H9 (cell line): Measurements from ENCODE around the gene AMER3. TPM values are rescaled to one million over a fixed set of nuclear protein-coding genes. Genes with fewer than 3 reads are reported as not detected.

ENCODE experiments used
- DNase-seq: peaks from one replicate; pipeline ENCODE4 v3.0.0-alpha.2; 2017
- H2AFZ ChIP-seq: one replicate; pipeline ENCODE4 v1.6.1; 2013; ENCODE audit warnings: mild to moderate bottlenecking, low read length, control low read depth, moderate library complexity
- H2AK5ac ChIP-seq: 2 replicates; pipeline ENCODE4 v1.6.1; 2013; ENCODE audit warnings: low read length, control low read depth, mixed read lengths; ENCODE audit not compliant: insufficient read length
- H2BK120ac ChIP-seq: one replicate; pipeline ENCODE4 v1.6.1; 2013; ENCODE audit warnings: low read depth, mild to moderate bottlenecking, low read length, control low read depth, inconsistent platforms; ENCODE audit not compliant: poor library complexity, severe bottlenecking
- H2BK12ac ChIP-seq: 2 replicates; pipeline ENCODE4 v1.6.1; 2013; ENCODE audit warnings: low read length, control low read depth, mixed read lengths, low read depth; ENCODE audit not compliant: insufficient read length
- H2BK15ac ChIP-seq: 2 replicates; pipeline ENCODE4 v1.6.1; 2013; ENCODE audit warnings: low read depth, low read length, control low read depth
- H2BK20ac ChIP-seq: one replicate; pipeline ENCODE4 v1.6.1; 2013; ENCODE audit warnings: low read depth, mild to moderate bottlenecking, low read length, control low read depth, inconsistent platforms; ENCODE audit not compliant: poor library complexity, severe bottlenecking
- H2BK5ac ChIP-seq: 2 replicates; pipeline ENCODE4 v1.6.1; 2013; ENCODE audit warnings: low read length, control low read depth, mixed read lengths; ENCODE audit not compliant: insufficient read length
- H3K14ac ChIP-seq: 2 replicates; pipeline ENCODE4 v1.6.1; 2013; ENCODE audit warnings: low read length, control low read depth; ENCODE audit not compliant: insufficient read depth
- H3K18ac ChIP-seq: 2 replicates; pipeline ENCODE4 v1.6.1; 2013; ENCODE audit warnings: low read depth, mild to moderate bottlenecking, mixed read lengths, low read length, control low read depth; ENCODE audit not compliant: insufficient read length
- H3K23ac ChIP-seq: 2 replicates; pipeline ENCODE4 v1.6.1; 2013; ENCODE audit warnings: low read length, control low read depth, mixed read lengths, low read depth; ENCODE audit not compliant: insufficient read length
- H3K23me2 ChIP-seq: 2 replicates; pipeline ENCODE4 v1.6.1; 2013; ENCODE audit warnings: low read depth, mild to moderate bottlenecking, mixed read lengths, low read length, control low read depth; ENCODE audit not compliant: insufficient read length, poor library complexity, severe bottlenecking
- H3K27ac ChIP-seq: 2 replicates; pipeline ENCODE4 v1.5.1; 2013; ENCODE audit warnings: low read length, control low read depth, mixed read lengths, low read depth; ENCODE audit not compliant: insufficient read length
- H3K27me3 ChIP-seq: 2 replicates; pipeline ENCODE4 v1.6.1; 2013; ENCODE audit warnings: low read length, control low read depth, inconsistent platforms; ENCODE audit not compliant: insufficient read depth
- H3K4ac ChIP-seq: 2 replicates; pipeline ENCODE4 v1.6.1; 2013; ENCODE audit warnings: low read depth, mild to moderate bottlenecking, control low read depth, inconsistent platforms, low read length, moderate library complexity
- H3K4me1 ChIP-seq: 2 replicates; pipeline ENCODE4 v1.6.1; 2013; ENCODE audit warnings: low read length, control low read depth, inconsistent platforms; ENCODE audit not compliant: insufficient read depth
- H3K4me2 ChIP-seq: 2 replicates; pipeline ENCODE4 v1.6.1; 2013; ENCODE audit warnings: low read length, control low read depth, mixed read lengths; ENCODE audit not compliant: insufficient read length, insufficient read depth
- H3K56ac ChIP-seq: 2 replicates; pipeline ENCODE4 v1.6.1; 2013; ENCODE audit warnings: low read depth, mild to moderate bottlenecking, mixed read lengths, low read length, control low read depth; ENCODE audit not compliant: insufficient read length
- H3K79me1 ChIP-seq: 2 replicates; pipeline ENCODE4 v1.6.1; 2013; ENCODE audit warnings: low read depth, mild to moderate bottlenecking, moderate library complexity, low read length, control low read depth, inconsistent platforms; ENCODE audit not compliant: insufficient read depth, poor library complexity, severe bottlenecking
- H3K79me2 ChIP-seq: 2 replicates; pipeline ENCODE4 v1.6.1; 2013; ENCODE audit warnings: low read length, control low read depth, inconsistent platforms; ENCODE audit not compliant: insufficient read depth
- H3K9ac ChIP-seq: 2 replicates; pipeline ENCODE4 v1.6.1; 2013; ENCODE audit warnings: low read length, control low read depth, mixed read lengths; ENCODE audit not compliant: insufficient read length; ENCODE audit errors: extremely low read depth
- H3K9me3 ChIP-seq: one replicate; pipeline ENCODE4 v1.6.1; 2013; ENCODE audit warnings: low read depth, low read length, inconsistent platforms; ENCODE audit not compliant: control insufficient read depth
- H3T11ph ChIP-seq: one replicate; pipeline ENCODE4 v1.6.1; 2013; ENCODE audit warnings: mild to moderate bottlenecking, low read length, control low read depth, inconsistent platforms
- H4K20me1 ChIP-seq: one replicate; pipeline ENCODE4 v1.6.1; 2013; ENCODE audit not compliant: control insufficient read depth, insufficient read length, insufficient read depth
- H4K5ac ChIP-seq: 2 replicates; pipeline ENCODE4 v1.6.1; 2013; ENCODE audit warnings: low read depth, mild to moderate bottlenecking, mixed read lengths, low read length, control low read depth; ENCODE audit not compliant: insufficient read length
- H4K8ac ChIP-seq: replicated peaks from 2 replicates; pipeline ENCODE4 v1.6.1; 2013; ENCODE audit warnings: low read length, control low read depth, mixed read lengths, low read depth; ENCODE audit not compliant: insufficient read length
- H4K91ac ChIP-seq: 2 replicates; pipeline ENCODE4 v1.6.1; 2013; ENCODE audit warnings: low read depth, mild to moderate bottlenecking, moderate library complexity, mixed read lengths, low read length, control low read depth; ENCODE audit not compliant: insufficient read length
- H3K27ac Mint-ChIP-seq, 3 experiments: 2 replicates in 2 of 3; 3 replicates in 1 of 3; pipeline ENCODE4 v1.8.0; 2020 to 2021; ENCODE audit warnings: mixed read lengths in 3 of 3, mild to moderate bottlenecking in 1 of 3, moderate library complexity in 1 of 3
- H3K27me3 Mint-ChIP-seq: 2 replicates; pipeline ENCODE4 v1.8.0; 2021; ENCODE audit warnings: low read depth, mild to moderate bottlenecking, moderate library complexity, mixed read lengths
- H3K36me3 Mint-ChIP-seq, 3 experiments: 2 replicates in 2 of 3; 3 replicates in 1 of 3; pipeline ENCODE4 v1.8.0; 2020 to 2021; ENCODE audit warnings: low read depth in 3 of 3, mixed read lengths in 3 of 3; ENCODE audit not compliant: insufficient read depth in 1 of 3
- H3K4me1 Mint-ChIP-seq, 2 experiments: 2 replicates each; pipeline ENCODE4 v1.8.0; 2020; ENCODE audit warnings: mixed read lengths in 2 of 2
- H3K4me3 Mint-ChIP-seq, 2 experiments: 2 replicates in 1 of 2; 3 replicates in 1 of 2; pipeline ENCODE4 v1.8.0; 2020 to 2021; ENCODE audit warnings: mild to moderate bottlenecking in 2 of 2, mixed read lengths in 2 of 2, moderate library complexity in 1 of 2
- H3K9me3 Mint-ChIP-seq, 2 experiments: 2 replicates in 1 of 2; 3 replicates in 1 of 2; pipeline ENCODE4 v1.8.0; 2020; ENCODE audit warnings: mild to moderate bottlenecking in 2 of 2, mixed read lengths in 2 of 2, moderate library complexity in 1 of 2
- CTCF ChIP-seq: fragments of 200-600 bp; sonication (generic); conservative IDR thresholded peaks from 3 replicates; pipeline ENCODE4 v1.8.0; 2021; ENCODE audit warnings: antibody characterized with exemption, mild to moderate bottlenecking
- WGBS: extraction: QIAGEN DNeasy Blood & Tissue Kit; methylation state at CpG from one replicate; pipeline ENCODE4 v1.1.7; 2013; ENCODE audit warnings: missing lambda C conversion rate, low lambda C conversion rate, mixed read lengths; ENCODE audit not compliant: insufficient read length; ENCODE audit errors: extremely low coverage; 5-methylcytosine and 5-hydroxymethylcytosine counted together
- total RNA-seq: library from RNA; stranded (reverse); gene quantifications from 2 replicates; pipeline ENCODE4 v1.2.1, GENCODE V29; 2021

The AMER3 gene
- total RNA-seq, 1 experiment from 2014 or later, result 0.59 TPM

DNA sequence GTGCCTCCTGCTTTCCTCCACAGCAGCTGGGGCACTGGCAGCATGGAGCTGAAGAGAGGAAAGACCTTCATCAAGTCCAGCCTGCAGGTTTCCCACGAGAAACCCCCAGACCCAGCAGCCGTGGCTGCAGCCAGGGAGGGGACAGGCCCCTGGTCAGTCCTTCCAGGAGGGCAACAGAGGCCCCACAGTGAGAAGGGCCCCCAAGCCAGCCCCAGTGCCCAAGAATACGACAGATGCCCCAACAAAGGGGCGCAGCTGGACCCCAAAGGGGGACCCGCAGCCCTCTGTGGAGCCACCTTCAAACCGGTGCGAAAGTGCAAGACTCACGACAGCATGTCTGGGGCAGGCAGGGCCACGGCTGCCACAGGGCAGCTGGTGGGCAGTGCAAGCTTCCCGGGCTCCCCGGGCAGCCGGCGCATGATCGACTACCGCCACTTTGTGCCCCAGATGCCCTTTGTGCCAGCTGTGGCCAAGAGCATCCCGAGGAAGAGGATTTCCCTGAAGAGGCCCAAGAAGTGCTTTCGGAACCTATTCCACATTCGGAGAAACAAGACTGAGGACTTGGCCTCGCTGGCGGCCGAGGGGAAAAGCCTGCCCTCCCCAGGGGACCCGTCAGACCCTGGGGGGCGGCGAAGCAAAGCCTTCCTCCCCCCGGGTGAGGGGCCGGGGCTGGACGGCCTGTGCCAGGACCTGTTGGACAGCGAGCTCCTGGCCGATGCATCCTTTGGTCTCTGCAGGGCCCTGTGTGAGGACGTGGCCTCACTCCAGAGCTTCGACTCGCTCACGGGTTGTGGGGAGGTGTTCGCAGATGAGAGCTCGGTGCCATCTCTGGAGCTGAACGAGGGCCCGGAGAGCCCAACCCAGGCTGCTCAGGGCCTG, 6.9 kb downstream of the AMER3 start:
- Histone ChIP-seq H3K14ac (no peak overlapping the region), H3K56ac (no peak overlapping the region), H3K4ac (no peak overlapping the region), H2AFZ (no peak overlapping the region), H3K23ac (no peak overlapping the region), H2AK5ac (no peak overlapping the region), H3K27ac (no peak overlapping the region), H4K91ac (no peak overlapping the region), H3K4me1 (no peaks in the 10 kb centered on the region), H2BK12ac (no peak overlapping the region), H3K9ac (no peak overlapping the region), H3K4me2 (no peak overlapping the region), H2BK15ac (no peak overlapping the region), H2BK5ac (no peak overlapping the region), H3T11ph (no peak overlapping the region), H3K27me3 (no peaks in the 10 kb centered on the region; the same call in 1 of the 2 replicates), H3K23me2 (no peaks in the 10 kb centered on the region), H2BK20ac (no peak overlapping the region), H4K8ac (no peak overlapping the region), H4K20me1 (no peaks in the 10 kb centered on the region), H3K9me3 (no peaks in the 10 kb centered on the region), H4K5ac (no peak overlapping the region), H3K79me2 (no peaks in the 10 kb centered on the region), H3K18ac (no peak overlapping the region), H2BK120ac (no peak overlapping the region), H3K79me1 (no peaks in the 10 kb centered on the region)
- Mint-ChIP-seq H3K9me3 (no peaks in the 10 kb centered on the region), H3K36me3 (no peaks in the 10 kb centered on the region), H3K4me3 (no peak overlapping the region), H3K27ac (no peak overlapping the region; a peak in 1 of 7 replicates), H3K27me3 (peaks cover 26% of the 10 kb centered on the region), H3K4me1 (peaks cover 3 to 4% of the 10 kb centered on the region in 2 experiments)
- no peak for DNase-seq
- WGBS, result no CpG with 5 or more reads among the region's 37 CpGs
- no peak for TF ChIP-seq CTCF
